ENCODE measurements around the gene ABCC1. TPM values are rescaled to one million over a fixed set of nuclear protein-coding genes. Genes with fewer than 3 reads are reported as not detected.

The ABCC1 gene
- total RNA-seq, 1 experiment from 2014 or later: 56.4 TPM

DNA sequence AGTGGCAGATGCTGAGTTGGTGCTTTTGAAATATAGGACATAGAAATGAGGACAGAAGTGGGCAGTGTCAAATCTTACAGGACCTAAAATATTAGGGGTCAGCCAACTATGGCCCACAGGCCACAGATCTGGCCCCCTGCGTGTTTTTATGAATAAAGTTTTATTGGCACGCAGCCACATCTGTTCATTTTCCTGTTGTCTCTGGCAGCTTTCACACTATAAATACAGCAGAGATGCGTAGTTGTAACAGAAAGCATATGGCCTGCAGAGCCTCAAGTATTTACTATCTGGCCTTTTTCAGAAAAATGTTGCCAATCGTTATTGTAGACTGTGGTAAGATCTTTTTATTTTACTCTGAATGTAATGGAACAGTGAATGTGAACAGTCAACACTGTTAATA lies 191.1 kb downstream of the ABCC1 start:
- Histone ChIP-seq H4K91ac (ENCODE audit: insufficient read length, low read depth, low read length) (no peak overlapping the region), H2AK5ac (ENCODE audit: insufficient read length, low read length) (no peak overlapping the region), H3T11ph (ENCODE audit: low read length) (no peak overlapping the region), H3K9me3 (ENCODE audit: control insufficient read depth, low read depth, low read length) (no peaks in the 10 kb centered on the region), H2BK120ac (ENCODE audit: low read depth, low read length, poor library complexity, severe bottlenecking) (no peak overlapping the region), H3K27me3 (ENCODE audit: insufficient read depth, low read length) (no peaks in the 10 kb centered on the region), H3K9ac (ENCODE audit: extremely low read depth, insufficient read length, low read length) (no peak overlapping the region), H3K23me2 (ENCODE audit: insufficient read length, low read depth, low read length, poor library complexity, severe bottlenecking) (no peaks in the 10 kb centered on the region), H4K8ac (replicated peaks; ENCODE audit: insufficient read length, low read depth, low read length) (no peak overlapping the region), H3K79me1 (ENCODE audit: insufficient read depth, low read depth, low read length, poor library complexity, severe bottlenecking) (no peaks in the 10 kb centered on the region), H3K14ac (ENCODE audit: insufficient read depth, low read length) (no peak overlapping the region), H3K23ac (ENCODE audit: insufficient read length, low read depth, low read length) (no peak overlapping the region), H3K4me1 (ENCODE audit: insufficient read depth, low read length) (no peaks in the 10 kb centered on the region), H4K5ac (ENCODE audit: insufficient read length, low read depth, low read length) (no peak overlapping the region), H3K4me2 (ENCODE audit: insufficient read depth, insufficient read length, low read length) (no peak overlapping the region), H2AFZ (ENCODE audit: low read length) (no peak overlapping the region), H2BK12ac (ENCODE audit: insufficient read length, low read depth, low read length) (no peak overlapping the region), H2BK5ac (ENCODE audit: insufficient read length, low read length) (no peak overlapping the region), H4K20me1 (ENCODE audit: control insufficient read depth, insufficient read depth, insufficient read length) (no peaks in the 10 kb centered on the region), H3K27ac (ENCODE audit: insufficient read length, low read depth, low read length) (no peak overlapping the region), H3K18ac (ENCODE audit: insufficient read length, low read depth, low read length) (no peak overlapping the region), H2BK15ac (ENCODE audit: low read depth, low read length) (no peak overlapping the region), H3K56ac (ENCODE audit: insufficient read length, low read depth, low read length) (no peak overlapping the region), H3K79me2 (ENCODE audit: insufficient read depth, low read length) (no peaks in the 10 kb centered on the region), H2BK20ac (ENCODE audit: low read depth, low read length, poor library complexity, severe bottlenecking) (no peak overlapping the region), H3K4ac (ENCODE audit: low read depth, low read length) (no peak overlapping the region)
- no CpG with 5 or more reads among the region's 4 CpGs for WGBS (ENCODE audit: extremely low coverage, insufficient read length, low lambda C conversion rate)
- Mint-ChIP-seq H3K4me3 (no peak overlapping the region), H3K27ac (0 out of 7 replicates have a peak overlapping the region, but pooled peaks of 1 of the 3 experiments have one; percentile 28), H3K9me3 (no peaks in the 10 kb centered on the region), H3K4me1 (peaks cover 10 to 14% of the 10 kb centered on the region in 2 experiments), H3K27me3 (ENCODE audit: low read depth) (no peaks in the 10 kb centered on the region; the same call in 1 of the 2 replicates), H3K36me3 (ENCODE audit: insufficient read depth in 1 of 3, low read depth in 3 of 3) (peaks cover 29 to 78% (median 72%) of the 10 kb centered on the region in 3 experiments; a peak in 6 of 7 replicates)
- TF ChIP-seq, protein P1, sequence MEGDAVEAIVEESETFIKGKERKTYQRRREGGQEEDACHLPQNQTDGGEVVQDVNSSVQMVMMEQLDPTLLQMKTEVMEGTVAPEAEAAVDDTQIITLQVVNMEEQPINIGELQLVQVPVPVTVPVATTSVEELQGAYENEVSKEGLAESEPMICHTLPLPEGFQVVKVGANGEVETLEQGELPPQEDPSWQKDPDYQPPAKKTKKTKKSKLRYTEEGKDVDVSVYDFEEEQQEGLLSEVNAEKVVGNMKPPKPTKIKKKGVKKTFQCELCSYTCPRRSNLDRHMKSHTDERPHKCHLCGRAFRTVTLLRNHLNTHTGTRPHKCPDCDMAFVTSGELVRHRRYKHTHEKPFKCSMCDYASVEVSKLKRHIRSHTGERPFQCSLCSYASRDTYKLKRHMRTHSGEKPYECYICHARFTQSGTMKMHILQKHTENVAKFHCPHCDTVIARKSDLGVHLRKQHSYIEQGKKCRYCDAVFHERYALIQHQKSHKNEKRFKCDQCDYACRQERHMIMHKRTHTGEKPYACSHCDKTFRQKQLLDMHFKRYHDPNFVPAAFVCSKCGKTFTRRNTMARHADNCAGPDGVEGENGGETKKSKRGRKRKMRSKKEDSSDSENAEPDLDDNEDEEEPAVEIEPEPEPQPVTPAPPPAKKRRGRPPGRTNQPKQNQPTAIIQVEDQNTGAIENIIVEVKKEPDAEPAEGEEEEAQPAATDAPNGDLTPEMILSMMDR (conservative IDR thresholded peaks at IDR 0.05): no peak
- DNase-seq: no peak
